GM23248 (cell line): ENCODE results near the gene ULBP1. TPM values are rescaled to one million over a fixed set of nuclear protein-coding genes. Genes with fewer than 3 reads are reported as not detected.
"Not testable (repeated sequence)": the region's sequence is repeated elsewhere in the genome, so short reads cannot be mapped to it uniquely, and the experiment has no call there.

Experiments
- DNase-seq: peaks from one replicate; pipeline ENCODE4 v3.0.0-alpha.2; 2015
- H2AFZ ChIP-seq: fragments of 200-600 bp; sonication (generic); 2 replicates; pipeline ENCODE4 v1.6.1; 2016; ENCODE audit warnings: antibody characterized with exemption
- H3F3A ChIP-seq: fragments of 200-600 bp; sonication (generic); 2 replicates; pipeline ENCODE4 v1.6.1; 2016; ENCODE audit warnings: mild to moderate bottlenecking, antibody characterized with exemption, mixed run types; ENCODE audit not compliant: insufficient read depth
- H3K27ac ChIP-seq: fragments of 200-600 bp; sonication (generic); 2 replicates; pipeline ENCODE4 v1.5.1; 2016; ENCODE audit warnings: mild to moderate bottlenecking
- H3K27me3 ChIP-seq: fragments of 200-600 bp; sonication (generic); replicated peaks from 2 replicates; pipeline ENCODE4 v1.6.1; 2016; ENCODE audit warnings: mild to moderate bottlenecking; ENCODE audit not compliant: insufficient read depth
- H3K36me3 ChIP-seq: fragments of 200-600 bp; sonication (generic); 2 replicates; pipeline ENCODE4 v1.6.1; 2016; ENCODE audit warnings: low read depth, mild to moderate bottlenecking
- H3K4me1 ChIP-seq: fragments of 200-600 bp; sonication (generic); 2 replicates; pipeline ENCODE4 v1.6.1; 2016; ENCODE audit warnings: mild to moderate bottlenecking; ENCODE audit not compliant: insufficient read depth
- H3K4me2 ChIP-seq: fragments of 200-600 bp; sonication (generic); one replicate; pipeline ENCODE4 v1.6.1; 2016; ENCODE audit warnings: mild to moderate bottlenecking; ENCODE audit not compliant: unreplicated experiment
- H3K4me3 ChIP-seq: fragments of 200-600 bp; sonication (generic); 2 replicates; pipeline ENCODE4 v1.5.1; 2016; ENCODE audit warnings: mild to moderate bottlenecking
- H3K79me2 ChIP-seq: fragments of 200-600 bp; sonication (generic); 2 replicates; pipeline ENCODE4 v1.6.1; 2016; ENCODE audit warnings: mild to moderate bottlenecking; ENCODE audit not compliant: insufficient read depth
- H3K9ac ChIP-seq: fragments of 200-600 bp; sonication (generic); 2 replicates; pipeline ENCODE4 v1.6.1; 2016; ENCODE audit warnings: mild to moderate bottlenecking
- H3K9me2 ChIP-seq: fragments of 200-600 bp; sonication (generic); 2 replicates; pipeline ENCODE4 v1.6.1; 2016; ENCODE audit warnings: mixed run types, mild to moderate bottlenecking, moderate library complexity; ENCODE audit not compliant: insufficient read depth
- H3K9me3 ChIP-seq: fragments of 200-600 bp; sonication (generic); one replicate; pipeline ENCODE4 v1.6.1; 2017; ENCODE audit warnings: low read depth
- H4K20me1 ChIP-seq: fragments of 200-600 bp; sonication (generic); 2 replicates; pipeline ENCODE4 v1.6.0; 2016; ENCODE audit not compliant: insufficient read depth
- EZH2 ChIP-seq: fragments of 200-600 bp; sonication (generic); IDR thresholded peaks from 2 replicates; pipeline ENCODE4 v1.6.1; 2018; ENCODE audit warnings: antibody characterized with exemption, mild to moderate bottlenecking; ENCODE audit not compliant: insufficient read depth, poor library complexity, severe bottlenecking
- EZH2phosphoT487 ChIP-seq: fragments of 200-600 bp; sonication (generic); IDR thresholded peaks from 2 replicates; pipeline ENCODE4 v1.6.1; 2018; ENCODE audit warnings: antibody characterized with exemption, moderate library complexity, mild to moderate bottlenecking, low read depth; ENCODE audit not compliant: insufficient read depth
- WGBS, 2 experiments: methylation state at CpG; one replicate each; pipeline ENCODE4 v1.1.6; 2015 to 2017; ENCODE audit warnings: low lambda C conversion rate in 2 of 2, low coverage in 1 of 2; ENCODE audit errors: missing lambda C conversion rate in 2 of 2; 5-methylcytosine and 5-hydroxymethylcytosine counted together
- in situ Hi-C: fragments of 300-500 bp; cut with MboI; formaldehyde crosslinking; loops from 2 replicates; pipeline ENCODE4 v1.15.0; 2020
- polyA plus RNA-seq: library from polyadenylated mRNA; unstranded; fragments of >200 nt; fragmentation: Nextera tagmentation; extraction: Ambion mirVana; gene quantifications from 2 replicates; pipeline ENCODE4 v1.2.1, GENCODE V29; 2016
- total RNA-seq: library from RNA; depleted of rRNA; stranded (reverse); fragments of >200 nt; shearing (Covaris generic); gene quantifications from 2 replicates; pipeline ENCODE4 v1.2.3, GENCODE V29; 2014

ULBP1 gene
- total and polyA plus RNA-seq, 2 experiments from 2014 or later: 6.1 to 9.1 TPM

GRCh38 chr6:150004783-150005717, 41.3 kb downstream of the ULBP1 start:
- H3K9me3 ChIP-seq: no peaks in the 10 kb centered on the region
- WGBS, 2 experiments: 1 to 2% methylated on average over 42 to 79 of the region's 79 CpGs
- peak; percentile 95 for DNase-seq
- in situ Hi-C loops: no loop called here
- H3K79me2 ChIP-seq: no peaks in the 10 kb centered on the region
- no peaks in the 10 kb centered on the region for H3F3A ChIP-seq
- peaks cover 19% of the 10 kb centered on the region for H3K27me3 ChIP-seq
- no peaks in the 10 kb centered on the region for H3K9me2 ChIP-seq
- no peak overlapping the region for H3K27ac ChIP-seq
- H3K36me3 ChIP-seq: no peaks in the 10 kb centered on the region
- H3K4me3 ChIP-seq: peak overlapping the region; percentile 74
- no peak for TF ChIP-seq EZH2phosphoT487
- TF ChIP-seq EZH2: no peak
- peak overlapping the region; percentile 90 for H3K4me2 ChIP-seq
- H3K4me1 ChIP-seq: no peaks in the 10 kb centered on the region
- H4K20me1 ChIP-seq: no peaks in the 10 kb centered on the region
- H3K9ac ChIP-seq: peak overlapping the region; percentile 59
- peak overlapping the region; percentile 92 for H2AFZ ChIP-seq

GRCh38 chr6:150005761-150006651, 42.3 kb downstream of the ULBP1 start:
- WGBS, 2 experiments: 75 to 76% methylated on average over 14 of the region's 14 CpGs
- peak overlapping the region; percentile 74 for H3K4me3 ChIP-seq
- no peaks in the 10 kb centered on the region for H3F3A ChIP-seq
- H3K9ac ChIP-seq: peak overlapping the region; percentile 59
- no peaks in the 10 kb centered on the region for H3K79me2 ChIP-seq
- peak overlapping the region; percentile 90 for H3K4me2 ChIP-seq
- DNase-seq: no peak
- in situ Hi-C loops: no loop called here
- H3K4me1 ChIP-seq: no peaks in the 10 kb centered on the region
- H2AFZ ChIP-seq: peak overlapping the region; percentile 92
- H3K27me3 ChIP-seq: peaks cover 24% of the 10 kb centered on the region
- H3K27ac ChIP-seq: no peak overlapping the region
- no peaks in the 10 kb centered on the region for H3K36me3 ChIP-seq
- no peaks in the 10 kb centered on the region for H4K20me1 ChIP-seq
- H3K9me2 ChIP-seq: no peaks in the 10 kb centered on the region
- no peaks in the 10 kb centered on the region for H3K9me3 ChIP-seq
- TF ChIP-seq EZH2phosphoT487: no peak
- TF ChIP-seq EZH2: no peak

- no peak overlapping the region for H3K9ac ChIP-seq
- H3K4me2 ChIP-seq: no peak overlapping the region
- H3K9me2 ChIP-seq: no peaks in the 10 kb centered on the region
- no peak overlapping the region for H2AFZ ChIP-seq
- peaks cover 34% of the 10 kb centered on the region for H3K27me3 ChIP-seq
- in situ Hi-C loops: no loop called here
- no peak for TF ChIP-seq EZH2
- TF ChIP-seq EZH2phosphoT487: no peak
- no peaks in the 10 kb centered on the region for H3K79me2 ChIP-seq
- DNase-seq: peak; percentile 61
- H4K20me1 ChIP-seq: no peaks in the 10 kb centered on the region
- H3F3A ChIP-seq: no peaks in the 10 kb centered on the region
- no peaks in the 10 kb centered on the region for H3K36me3 ChIP-seq
- no peak overlapping the region for H3K4me3 ChIP-seq
- 50 to 64% methylated on average over 7 of the region's 7 CpGs for WGBS, 2 experiments
- H3K27ac ChIP-seq: no peak overlapping the region
- H3K9me3 ChIP-seq: no peaks in the 10 kb centered on the region
- H3K4me1 ChIP-seq: no peaks in the 10 kb centered on the region
These were observed 43.3 kb downstream of the ULBP1 start for GRCh38 chr6:150006961-150007464.

GRCh38 chr6:150008588-150008987, 44.8 kb downstream of the ULBP1 start:
- in situ Hi-C loops: no loop called here
- no peaks in the 10 kb centered on the region for H3K4me1 ChIP-seq
- H3K9me2 ChIP-seq: no peaks in the 10 kb centered on the region
- no peak overlapping the region for H3K4me3 ChIP-seq
- WGBS, 2 experiments: 30% methylated on average over 9 of the region's 9 CpGs
- H3K9me3 ChIP-seq: no peaks in the 10 kb centered on the region
- DNase-seq: peak; percentile 64
- no peak overlapping the region for H2AFZ ChIP-seq
- H3K27me3 ChIP-seq: peaks cover 47% of the 10 kb centered on the region
- H3K4me2 ChIP-seq: no peak overlapping the region
- no peaks in the 10 kb centered on the region for H4K20me1 ChIP-seq
- H3K36me3 ChIP-seq: no peaks in the 10 kb centered on the region
- no peaks in the 10 kb centered on the region for H3K79me2 ChIP-seq
- no peak for TF ChIP-seq EZH2
- no peak for TF ChIP-seq EZH2phosphoT487
- no peaks in the 10 kb centered on the region for H3F3A ChIP-seq
- H3K27ac ChIP-seq: no peak overlapping the region
- no peak overlapping the region for H3K9ac ChIP-seq

- WGBS, 2 experiments: 26% methylated on average over 8 of the region's 8 CpGs
- peaks cover 75% of the 10 kb centered on the region for H3K27me3 ChIP-seq
These were observed 49.4 kb downstream of the ULBP1 start for GRCh38 chr6:150012846-150013784.

More at GRCh38 chr6:150012846-150013784, 49.4 kb downstream of the ULBP1 start:
- not testable (repeated sequence) for DNase-seq, H3K4me2 ChIP-seq, H3K9me3 ChIP-seq, H3K9me2 ChIP-seq, H3K9ac ChIP-seq, H3F3A ChIP-seq, H3K4me3 ChIP-seq, H3K79me2 ChIP-seq, H4K20me1 ChIP-seq, H3K27ac ChIP-seq, H3K36me3 ChIP-seq, H3K4me1 ChIP-seq, H2AFZ ChIP-seq
- in situ Hi-C loops: loop anchor here (10.0 kb wide), 1 partner anchor 78 kb away; no protein-coding TSS in a partner anchor
